ENCODE measurements around the gene MORN1.

The MORN1 gene

GRCh38 chr1:2380816-2381591, 10.3 kb downstream of the MORN1 start:
- Histone ChIP-seq H3K36me3 (replicated peaks) (no peaks in the 10 kb centered on the region), H3K4me3 (ENCODE audit: low read depth, low read length) (no peak overlapping the region), H3K27ac (no peak overlapping the region), H3K27me3 (replicated peaks) (no peaks in the 10 kb centered on the region)
- TF ChIP-seq CTCF (IDR thresholded peaks at IDR 0.05; ENCODE audit: low read depth, low read length, missing control alignments): no peak
- in situ Hi-C loops (cut with HindIII; ENCODE audit: low pct_ligation_motif_present, low sequenced_read_pairs): no loop called here
- no peak for DNase-seq

- Histone ChIP-seq H3K27me3 (replicated peaks) (no peaks in the 10 kb centered on the region), H3K27ac (no peak overlapping the region), H3K36me3 (replicated peaks) (no peaks in the 10 kb centered on the region), H3K4me3 (ENCODE audit: low read depth, low read length) (no peak overlapping the region)
- in situ Hi-C loops (cut with HindIII; ENCODE audit: low pct_ligation_motif_present, low sequenced_read_pairs): no loop called here
- no peak for TF ChIP-seq CTCF (IDR thresholded peaks at IDR 0.05; ENCODE audit: low read depth, low read length, missing control alignments)
- DNase-seq: no peak
These were observed 11.5 kb downstream of the MORN1 start for GRCh38 chr1:2379733-2380404.

- H3K4me3 ChIP-seq (ENCODE audit: low read depth, low read length): no peak overlapping the region
- no peaks in the 10 kb centered on the region for H3K27me3 ChIP-seq (replicated peaks)
- no peak for DNase-seq
- H3K36me3 ChIP-seq (replicated peaks): no peaks in the 10 kb centered on the region
- no peak for TF ChIP-seq CTCF (IDR thresholded peaks at IDR 0.05; ENCODE audit: low read depth, low read length, missing control alignments)
- in situ Hi-C loops (cut with HindIII; ENCODE audit: low pct_ligation_motif_present, low sequenced_read_pairs): no loop called here
- no peak overlapping the region for H3K27ac ChIP-seq
These were observed 12.2 kb downstream of the MORN1 start for GRCh38 chr1:2378956-2379732.

- Histone ChIP-seq H3K4me3 (ENCODE audit: low read depth, low read length) (no peak overlapping the region), H3K27me3 (replicated peaks) (no peaks in the 10 kb centered on the region), H3K36me3 (replicated peaks) (no peaks in the 10 kb centered on the region), H3K27ac (no peak overlapping the region)
- in situ Hi-C loops (cut with HindIII; ENCODE audit: low pct_ligation_motif_present, low sequenced_read_pairs): no loop called here
- TF ChIP-seq CTCF (IDR thresholded peaks at IDR 0.05; ENCODE audit: low read depth, low read length, missing control alignments): no peak
- no peak for DNase-seq
These were observed 12.9 kb downstream of the MORN1 start for GRCh38 chr1:2378441-2378851.

- in situ Hi-C loops (cut with HindIII; ENCODE audit: low pct_ligation_motif_present, low sequenced_read_pairs): no loop called here
- Histone ChIP-seq H3K36me3 (replicated peaks) (no peaks in the 10 kb centered on the region), H3K27me3 (replicated peaks) (no peaks in the 10 kb centered on the region), H3K27ac (no peak overlapping the region), H3K4me3 (ENCODE audit: low read depth, low read length) (no peak overlapping the region)
- no peak for DNase-seq
- TF ChIP-seq CTCF (IDR thresholded peaks at IDR 0.05; ENCODE audit: low read depth, low read length, missing control alignments): no peak
These were observed 13.5 kb downstream of the MORN1 start for GRCh38 chr1:2377751-2378440.
